SJCRH30 (cell line): Measurements from ENCODE around the gene DLGAP4. TPM values are rescaled to one million over a fixed set of nuclear protein-coding genes. Genes with fewer than 3 reads are reported as not detected.
A peak's percentile ranks its signal among the peaks of the same experiment; 100 is the strongest.

Experiments used
- DNase-seq, 2 experiments: peaks; one replicate each; pipeline ENCODE4 v3.0.0-alpha.2; 2015 to 2020
- H3K27ac ChIP-seq: fragments of 250-450 bp; sonication (Bioruptor Pico); 2 replicates; pipeline ENCODE4 v1.5.1; 2020; ENCODE audit warnings: mild to moderate bottlenecking, moderate library complexity
- H3K27me3 ChIP-seq: fragments of 250-450 bp; sonication (Bioruptor Pico); 2 replicates; pipeline ENCODE4 v1.5.1; 2020; ENCODE audit warnings: mild to moderate bottlenecking, moderate library complexity
- H3K36me3 ChIP-seq: fragments of 250-450 bp; sonication (Bioruptor Pico); 2 replicates; pipeline ENCODE4 v1.5.1; 2020; ENCODE audit warnings: mild to moderate bottlenecking, moderate library complexity
- H3K4me1 ChIP-seq: fragments of 250-450 bp; sonication (Bioruptor Pico); 2 replicates; pipeline ENCODE4 v1.5.1; 2020; ENCODE audit warnings: mild to moderate bottlenecking, moderate library complexity
- H3K4me3 ChIP-seq: fragments of 250-450 bp; sonication (Bioruptor Pico); 2 replicates; pipeline ENCODE4 v1.5.1; 2020; ENCODE audit warnings: mild to moderate bottlenecking, moderate library complexity
- H3K9me3 ChIP-seq: fragments of 250-450 bp; sonication (Bioruptor Pico); replicated peaks from 2 replicates; pipeline ENCODE4 v1.5.1; 2020; ENCODE audit warnings: mild to moderate bottlenecking, moderate library complexity
- total RNA-seq: library from RNA; depleted of rRNA; stranded (reverse); fragments of >200 nt; shearing (Covaris generic); gene quantifications from 2 replicates; pipeline ENCODE4 v1.2.3, GENCODE V29; 2014

The DLGAP4 gene
- total RNA-seq, 1 experiment from 2014 or later, result 18.4 TPM

DNA sequence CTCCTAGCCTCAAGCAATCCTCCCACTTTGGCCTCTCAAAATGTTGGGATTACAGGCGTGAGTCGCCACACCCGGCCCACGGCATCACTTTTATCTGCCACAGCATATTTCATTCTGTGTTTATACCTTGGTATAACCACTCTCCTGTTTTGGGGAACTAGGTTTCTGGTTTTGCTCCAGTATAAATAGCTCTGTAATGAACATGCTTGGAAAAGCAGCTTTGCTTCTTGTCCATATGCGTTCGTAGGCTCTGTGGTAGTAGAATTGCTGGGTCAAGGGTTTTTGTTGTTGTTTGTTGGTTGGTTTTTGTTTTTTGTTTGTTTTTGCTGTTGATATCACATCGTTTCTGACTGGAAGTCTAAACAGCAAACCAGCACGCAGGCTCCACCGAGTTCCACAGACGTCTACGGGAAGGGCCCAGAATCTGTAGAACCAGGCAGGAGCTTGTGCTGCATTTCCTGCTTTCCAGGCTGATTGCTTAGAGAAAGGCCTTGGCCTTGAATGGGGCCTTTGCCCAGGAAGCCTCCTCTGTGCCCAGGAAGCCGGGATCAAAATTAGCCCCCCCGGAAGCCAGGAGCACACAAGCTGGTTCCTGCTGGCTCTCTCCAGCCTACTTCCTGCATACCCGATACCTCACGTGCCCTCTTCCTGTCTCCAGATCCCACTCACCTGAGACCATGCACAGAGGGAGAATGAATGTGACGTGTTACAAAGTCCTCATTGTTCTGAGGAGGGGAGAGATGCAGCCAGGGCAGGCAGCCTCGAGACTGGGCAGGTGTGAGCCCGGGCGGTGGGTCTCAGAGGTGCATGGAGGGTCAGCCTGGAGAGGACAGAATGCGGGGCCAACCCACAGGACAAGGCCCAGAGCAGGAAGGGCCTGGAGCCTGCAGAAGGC, 35.1 kb upstream of the DLGAP4 start:
- no peak overlapping the region for H3K4me3 ChIP-seq
- H3K9me3 ChIP-seq, result no peaks in the 10 kb centered on the region
- H3K27me3 ChIP-seq, result peaks cover 4% of the 10 kb centered on the region; the same call in 1 of the 2 replicates

DNA sequence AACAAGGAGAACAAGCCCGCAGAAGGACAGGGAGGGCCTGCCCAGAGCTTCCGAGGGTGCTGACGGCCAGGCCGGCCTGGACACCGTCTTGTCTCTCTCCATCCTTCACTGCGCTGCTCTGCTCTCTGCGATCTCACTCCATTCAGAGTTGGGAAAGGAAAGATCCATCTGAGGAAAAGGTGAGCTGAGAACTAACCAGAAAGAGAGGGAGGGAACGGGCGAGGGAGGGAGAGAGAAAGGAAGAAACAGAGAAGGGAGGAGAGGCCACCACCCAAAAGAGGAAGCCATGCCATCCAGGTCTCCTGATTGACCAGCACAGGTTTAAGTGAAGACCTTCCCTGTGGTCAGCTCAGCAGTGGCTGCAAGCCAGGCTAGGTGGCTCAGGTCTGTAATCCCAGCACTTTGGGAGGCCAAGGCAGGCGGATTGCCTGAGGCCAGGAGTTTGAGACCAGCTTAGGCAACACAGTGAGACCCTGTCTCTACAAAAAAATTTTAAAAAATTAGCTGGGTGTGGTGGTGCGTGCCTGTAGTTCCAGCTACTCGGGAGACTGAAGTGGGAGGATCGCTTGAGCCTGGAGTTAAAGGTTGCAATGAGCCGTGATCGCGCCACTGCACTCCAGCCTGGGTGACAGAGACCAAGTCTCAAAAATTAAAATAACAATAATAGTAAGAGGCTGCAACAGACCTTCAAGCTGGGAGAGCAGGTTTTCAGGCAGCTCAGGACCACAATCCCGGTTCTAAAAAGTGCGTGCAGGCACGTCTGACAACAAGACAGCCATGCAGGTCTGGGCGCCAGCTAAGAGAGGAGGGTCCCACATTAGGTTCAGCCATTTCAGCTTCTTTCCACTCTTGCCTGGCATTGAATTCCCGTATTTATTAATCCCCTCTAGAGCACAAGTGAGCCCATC, 34.2 kb upstream of the DLGAP4 start:
- Histone ChIP-seq H3K4me1 (peaks cover 2% of the 10 kb centered on the region; the same call in 1 of the 2 replicates), H3K36me3 (no peaks in the 10 kb centered on the region), H3K27ac (no peak overlapping the region), H3K27me3 (peaks cover 4% of the 10 kb centered on the region; the same call in 1 of the 2 replicates), H3K9me3 (no peaks in the 10 kb centered on the region), H3K4me3 (no peak overlapping the region)
- peak in 1 of 2 experiments; percentile 31 for DNase-seq

More for the DNA sequence above, 35.1 kb upstream of the DLGAP4 start:
- Histone ChIP-seq H3K27ac (no peak overlapping the region), H3K4me1 (peaks cover 2% of the 10 kb centered on the region; the same call in 1 of the 2 replicates), H3K36me3 (no peaks in the 10 kb centered on the region)
- peak in 1 of 2 experiments; percentile 39 for DNase-seq

GRCh38 chr20:36272547-36273220, 33.5 kb upstream of the DLGAP4 start:
- peaks cover 7% of the 10 kb centered on the region; the same call in 1 of the 2 replicates for H3K27me3 ChIP-seq
- H3K4me1 ChIP-seq, result peaks cover 2% of the 10 kb centered on the region; the same call in 1 of the 2 replicates
- no peaks in the 10 kb centered on the region for H3K9me3 ChIP-seq
- H3K36me3 ChIP-seq, result no peaks in the 10 kb centered on the region
- no peak overlapping the region for H3K4me3 ChIP-seq
- DNase-seq, result no peak
- H3K27ac ChIP-seq, result no peak overlapping the region

DNA sequence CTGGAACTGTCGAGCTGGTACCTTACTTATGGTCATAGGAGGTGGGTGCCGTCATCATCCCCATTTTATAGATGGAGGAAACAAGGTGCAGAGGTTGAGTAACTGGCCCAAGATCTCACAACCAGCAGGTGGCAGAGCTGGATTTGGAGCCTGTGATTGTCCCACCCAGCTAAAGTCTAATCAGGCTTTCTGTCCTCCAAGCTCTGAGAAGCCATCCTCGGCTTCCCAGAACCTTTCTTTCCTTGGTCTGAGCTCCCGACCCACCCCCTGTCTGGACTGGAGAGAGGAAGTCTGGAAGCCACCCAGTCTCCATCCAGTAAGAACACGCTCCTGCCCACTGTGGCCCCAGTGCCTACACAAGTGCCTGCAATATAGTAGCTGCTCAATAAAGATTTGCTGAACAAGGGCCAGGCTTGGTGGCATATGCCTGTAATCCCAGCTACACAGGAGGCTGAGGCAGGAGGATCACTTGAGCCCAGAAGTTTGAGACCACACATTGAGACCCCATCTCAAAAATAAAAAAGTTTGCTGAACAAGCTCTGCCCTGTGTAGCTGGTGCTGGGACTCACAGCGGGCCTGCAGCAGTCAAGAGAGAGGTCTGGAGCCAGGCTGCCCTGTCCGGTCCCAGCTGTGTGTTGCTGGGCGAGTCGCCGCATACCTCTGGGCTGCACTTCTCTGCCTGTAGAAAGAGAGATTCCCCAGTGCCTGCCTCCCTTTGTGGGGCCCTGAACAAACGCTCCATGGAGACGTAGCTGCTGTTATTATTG, 32.5 kb upstream of the DLGAP4 start:
- Histone ChIP-seq H3K27me3 (peaks cover 13% of the 10 kb centered on the region; the same call in 1 of the 2 replicates), H3K27ac (no peak overlapping the region), H3K4me1 (peaks cover 2% of the 10 kb centered on the region; the same call in 1 of the 2 replicates), H3K4me3 (no peak overlapping the region), H3K36me3 (no peaks in the 10 kb centered on the region), H3K9me3 (no peaks in the 10 kb centered on the region)
- DNase-seq, result peak in 1 of 2 experiments; percentile 31

DNA sequence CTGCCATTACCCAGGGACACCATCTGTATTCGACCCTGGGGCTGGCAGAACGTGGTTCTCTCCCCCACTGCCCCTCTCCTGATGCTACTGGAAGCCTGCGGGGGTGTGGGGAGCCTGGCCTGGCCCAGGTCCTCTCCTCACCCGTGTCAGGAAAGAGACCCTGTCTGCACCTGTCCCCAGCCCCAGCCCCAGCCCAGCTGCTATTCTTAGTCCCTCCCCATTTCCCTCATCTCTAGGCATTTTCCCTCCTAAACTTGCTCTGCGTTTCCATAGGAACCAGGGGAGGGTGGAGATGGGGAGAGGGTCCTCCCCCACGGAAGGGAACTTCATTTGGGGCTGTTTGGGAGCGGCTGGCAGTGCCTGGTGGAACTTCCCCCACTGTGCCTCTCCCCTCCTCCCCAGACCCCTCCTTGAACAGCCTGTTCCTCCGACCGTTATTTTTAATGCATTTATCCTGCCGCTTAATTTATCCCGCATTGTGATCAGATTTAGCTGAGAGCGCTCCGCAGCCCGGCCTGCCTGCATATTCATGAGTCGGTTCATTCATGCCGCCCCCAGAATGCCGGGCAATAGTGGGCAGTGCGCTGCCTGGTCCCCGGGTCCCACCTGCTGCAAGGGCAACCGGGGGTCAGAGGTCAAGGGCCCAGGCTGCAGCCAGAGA, 31.8 kb upstream of the DLGAP4 start:
- Histone ChIP-seq H3K4me3 (no peak overlapping the region), H3K4me1 (no peaks in the 10 kb centered on the region; the same call in 1 of the 2 replicates), H3K36me3 (no peaks in the 10 kb centered on the region), H3K9me3 (no peaks in the 10 kb centered on the region), H3K27me3 (peaks cover 14% of the 10 kb centered on the region; the same call in 1 of the 2 replicates), H3K27ac (no peak overlapping the region)
- peak in 1 of 2 experiments; percentile 29 for DNase-seq

DNA sequence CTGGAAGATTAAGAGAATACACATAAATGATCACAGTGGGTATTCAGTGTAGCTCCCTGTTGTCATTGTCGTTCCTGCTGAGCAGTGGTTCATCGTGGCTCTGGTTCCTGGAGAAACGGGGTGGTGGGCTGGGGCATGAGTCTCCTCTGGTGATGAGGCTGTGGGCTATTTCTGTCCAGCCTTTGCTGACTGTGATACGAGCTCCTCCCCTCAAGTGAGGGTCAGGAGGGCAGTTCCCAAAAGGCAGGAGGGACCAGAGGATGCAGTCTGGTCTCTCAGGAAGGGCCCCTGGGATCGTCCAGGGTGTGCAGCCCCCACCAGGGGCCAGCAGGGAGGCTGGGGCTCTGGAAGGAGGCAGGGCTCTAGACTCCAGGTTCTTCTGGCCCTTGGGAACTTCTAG, 31.1 kb upstream of the DLGAP4 start:
- no peaks in the 10 kb centered on the region for H3K36me3 ChIP-seq
- peaks cover 14% of the 10 kb centered on the region; the same call in 1 of the 2 replicates for H3K27me3 ChIP-seq
- H3K27ac ChIP-seq, result no peak overlapping the region
- no peak for DNase-seq
- no peaks in the 10 kb centered on the region; the same call in 1 of the 2 replicates for H3K4me1 ChIP-seq
- H3K9me3 ChIP-seq, result no peaks in the 10 kb centered on the region
- no peak overlapping the region for H3K4me3 ChIP-seq

DNA sequence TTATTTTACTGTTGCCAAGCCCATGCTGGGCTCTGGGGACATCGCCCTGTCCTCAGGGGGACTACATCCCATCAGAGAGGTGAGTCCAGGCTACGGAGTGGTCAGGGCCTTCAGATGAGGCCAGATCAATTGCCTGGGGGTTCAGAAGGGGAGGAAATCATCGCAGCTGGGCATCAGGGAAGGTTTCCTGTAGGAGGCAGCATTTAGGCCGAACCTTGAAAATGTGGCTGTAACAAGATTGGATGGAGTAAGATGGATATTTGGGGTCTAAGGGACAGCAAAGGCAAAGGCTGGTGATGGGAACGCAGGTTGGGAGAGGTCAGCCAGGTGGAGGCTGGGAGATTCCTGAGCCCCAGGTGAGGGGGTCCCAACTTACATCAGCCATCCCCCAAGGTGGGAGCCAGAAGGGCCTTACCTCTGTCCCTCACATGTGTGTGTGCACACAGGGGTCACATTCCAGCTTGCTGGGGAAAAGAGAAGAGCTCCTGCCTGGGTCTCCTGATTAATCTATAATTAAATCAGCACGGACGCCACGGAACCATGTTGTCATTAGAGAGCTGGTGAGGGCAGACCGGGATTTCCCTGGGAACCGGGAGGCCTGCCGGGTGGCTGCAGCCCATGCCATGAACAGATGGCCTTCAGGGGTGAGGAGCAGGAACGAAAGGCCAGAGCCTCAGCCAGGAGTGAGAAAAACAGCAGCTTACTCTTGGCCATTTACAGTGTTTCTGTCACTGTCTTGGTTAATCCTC, 30.5 kb upstream of the DLGAP4 start:
- DNase-seq, result no peak
- no peaks in the 10 kb centered on the region for H3K9me3 ChIP-seq
- H3K27me3 ChIP-seq, result peaks cover 14% of the 10 kb centered on the region; the same call in 1 of the 2 replicates
- H3K4me3 ChIP-seq, result no peak overlapping the region
- no peaks in the 10 kb centered on the region; the same call in 1 of the 2 replicates for H3K4me1 ChIP-seq
- H3K36me3 ChIP-seq, result no peaks in the 10 kb centered on the region
- no peak overlapping the region for H3K27ac ChIP-seq

DNA sequence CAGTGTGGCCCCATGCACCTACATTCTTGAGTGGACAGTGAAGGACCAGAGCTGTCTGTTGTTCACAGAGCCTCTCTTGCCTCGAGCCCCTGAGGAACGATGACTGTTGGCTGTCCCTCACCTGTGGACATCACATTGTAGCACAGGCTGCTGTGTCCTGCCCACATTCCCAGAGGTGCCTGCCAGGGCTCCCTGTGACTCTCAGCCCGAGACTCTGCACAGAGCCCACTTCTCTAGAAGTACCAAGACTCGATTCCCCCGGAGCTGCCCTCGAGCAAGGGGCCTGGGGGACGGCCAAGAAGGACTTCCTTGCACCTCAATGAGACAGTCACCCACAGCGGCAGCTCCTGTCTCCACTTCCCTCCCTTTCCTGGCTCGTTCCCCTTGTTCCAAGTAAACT, 28.6 kb upstream of the DLGAP4 start:
- no peaks in the 10 kb centered on the region for H3K36me3 ChIP-seq
- H3K27me3 ChIP-seq, result peaks cover 26% of the 10 kb centered on the region; the same call in 1 of the 2 replicates
- H3K27ac ChIP-seq, result no peak overlapping the region
- no peak for DNase-seq
- H3K4me3 ChIP-seq, result no peak overlapping the region
- H3K4me1 ChIP-seq, result no peaks in the 10 kb centered on the region; the same call in 1 of the 2 replicates
- H3K9me3 ChIP-seq, result no peaks in the 10 kb centered on the region

GRCh38 chr20:36279362-36279761, 26.8 kb upstream of the DLGAP4 start:
- no peaks in the 10 kb centered on the region for H3K9me3 ChIP-seq
- H3K27ac ChIP-seq, result no peak overlapping the region
- no peaks in the 10 kb centered on the region for H3K36me3 ChIP-seq
- H3K27me3 ChIP-seq, result peaks cover 28% of the 10 kb centered on the region; the same call in 1 of the 2 replicates
- no peaks in the 10 kb centered on the region for H3K4me1 ChIP-seq
- no peak overlapping the region for H3K4me3 ChIP-seq
- no peak for DNase-seq

DNA sequence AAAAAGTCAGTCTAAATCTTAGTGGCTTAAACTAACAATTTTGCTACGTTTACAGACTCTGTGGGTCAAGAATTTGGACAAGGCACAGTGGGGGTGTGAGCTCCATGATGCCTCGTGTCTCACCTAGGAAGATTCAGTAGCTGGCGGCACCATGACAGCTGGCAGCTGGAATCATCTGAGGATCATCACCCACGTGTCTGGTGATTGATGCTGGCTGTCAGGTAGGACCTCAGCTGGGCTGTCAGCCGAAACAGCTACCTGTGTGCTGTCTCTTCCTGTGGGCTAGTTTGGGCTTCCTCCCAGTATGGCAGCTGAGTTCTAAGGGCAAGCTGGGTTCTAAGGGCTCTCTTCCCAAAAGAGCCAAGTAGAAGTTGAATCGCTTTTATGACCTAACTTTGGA, 26.4 kb upstream of the DLGAP4 start:
- H3K4me1 ChIP-seq, result no peaks in the 10 kb centered on the region
- H3K9me3 ChIP-seq, result no peaks in the 10 kb centered on the region
- no peak overlapping the region for H3K4me3 ChIP-seq
- no peak overlapping the region for H3K27ac ChIP-seq
- H3K27me3 ChIP-seq, result peaks cover 28% of the 10 kb centered on the region; the same call in 1 of the 2 replicates
- H3K36me3 ChIP-seq, result no peaks in the 10 kb centered on the region
- no peak for DNase-seq

GRCh38 chr20:36281785-36282380, 24.3 kb upstream of the DLGAP4 start:
- H3K27ac ChIP-seq, result no peak overlapping the region
- H3K27me3 ChIP-seq, result peaks cover 38% of the 10 kb centered on the region
- no peak for DNase-seq
- H3K36me3 ChIP-seq, result no peaks in the 10 kb centered on the region
- H3K9me3 ChIP-seq, result no peaks in the 10 kb centered on the region
- H3K4me1 ChIP-seq, result no peaks in the 10 kb centered on the region
- no peak overlapping the region for H3K4me3 ChIP-seq

GRCh38 chr20:36284751-36285150, 21.4 kb upstream of the DLGAP4 start:
- H3K4me3 ChIP-seq, result no peak overlapping the region
- H3K4me1 ChIP-seq, result no peaks in the 10 kb centered on the region
- DNase-seq, result no peak
- H3K27ac ChIP-seq, result no peak overlapping the region
- H3K27me3 ChIP-seq, result peaks cover 24% of the 10 kb centered on the region
- no peaks in the 10 kb centered on the region for H3K9me3 ChIP-seq
- no peaks in the 10 kb centered on the region for H3K36me3 ChIP-seq
